A549 treated with AZD9567 at 1 μM for 4 hours (cell line): ENCODE data around the gene KCNJ12. TPM values are rescaled to one million over a fixed set of nuclear protein-coding genes. Genes with fewer than 3 reads are reported as not detected.

ENCODE experiments used
- total RNA-seq: library from RNA; stranded (reverse); fragments of 200-300 nt; extraction: Qiagen RNA extraction; gene quantifications from 5 replicates; pipeline ENCODE4 v1.2.3, GENCODE V29; 2022; ENCODE audit not compliant: insufficient read depth

The KCNJ12 gene
- total RNA-seq: 0.93 to 1.7 TPM (median 1.0 TPM) in 5 replicates

DNA sequence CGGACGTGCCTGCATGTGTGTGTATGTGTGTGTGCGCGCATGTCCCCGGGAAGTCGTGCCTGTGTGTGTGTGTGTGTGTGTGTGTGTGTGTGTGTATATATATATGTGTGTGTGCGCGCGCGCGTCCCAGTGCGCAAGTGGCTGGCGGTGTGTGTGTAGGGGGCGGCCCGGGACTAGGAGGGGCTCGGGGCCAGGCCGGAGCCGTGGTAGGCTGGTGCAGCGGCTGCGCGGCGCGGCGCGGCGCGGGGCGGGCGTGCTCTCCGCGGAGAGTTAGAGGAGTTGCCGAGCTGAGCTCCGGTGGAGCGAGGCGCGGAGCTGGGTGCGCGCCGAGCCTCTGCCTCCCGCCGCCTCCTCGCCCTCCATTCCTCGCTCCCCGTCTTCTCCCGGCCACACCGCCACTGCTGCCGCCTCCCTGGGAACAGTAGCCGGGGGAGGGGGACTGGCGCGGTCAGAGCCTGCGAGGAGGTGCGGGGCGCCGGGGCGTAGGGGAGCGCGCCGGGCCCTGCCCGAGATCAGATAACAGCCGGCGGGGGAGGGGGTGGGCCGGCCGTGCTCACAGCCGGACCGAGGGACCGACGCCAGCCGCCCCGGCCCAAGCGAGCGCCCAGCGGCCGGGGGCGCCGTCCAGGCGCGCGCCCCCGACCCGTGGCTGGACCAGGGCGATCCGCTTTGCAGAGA, at the start of gene KCNJ12:
Gene KCNJ12, plus strand, starts transcription at position 277 of the 678 bp plus-strand sequence. CDS start 38,986 bp downstream, outside the sequence.

Other genes with a start within 250 kb of the KCNJ12 start
- gene DHRS7B, start 249.4 kb upstream of the KCNJ12 start, total RNA-seq: 17.8 to 25.0 TPM (median 20.4 TPM) in 5 replicates
- gene TMEM11, start 162.2 kb upstream of the KCNJ12 start, total RNA-seq: 67.4 to 80.1 TPM (median 69.9 TPM) in 5 replicates
- gene NATD1, start 122.9 kb upstream of the KCNJ12 start, total RNA-seq: 1.7 to 3.7 TPM (median 3.3 TPM) in 5 replicates
- 92.1 to 156 TPM (median 102 TPM) in 5 replicates for gene MAP2K3, start 91.6 kb upstream of the KCNJ12 start, total RNA-seq